ENCODE data around the gene ELAPOR1.

- no peak for TF ChIP-seq CTCF (IDR thresholded peaks at IDR 0.05)
- TF ChIP-seq POLR2A (IDR thresholded peaks at IDR 0.05) = no peak
- no peak for TF ChIP-seq EP300 (IDR thresholded peaks at IDR 0.05)
These were observed 37.5 kb downstream of the ELAPOR1 start for GRCh38 chr1:109151146-109151990.

All from gastroesophageal sphincter (tissue), 3 donors.